ENCODE results near the gene COG2. TPM values are rescaled to one million over a fixed set of nuclear protein-coding genes. Genes with fewer than 3 reads are reported as not detected.
"Not testable (repeated sequence)": the region's sequence is repeated elsewhere in the genome, so short reads cannot be mapped to it uniquely, and the experiment has no call there.

COG2 gene
- total RNA-seq, 4 donors from 2014 or later = 23.5 to 33.6 (median 26.0) TPM

DNA sequence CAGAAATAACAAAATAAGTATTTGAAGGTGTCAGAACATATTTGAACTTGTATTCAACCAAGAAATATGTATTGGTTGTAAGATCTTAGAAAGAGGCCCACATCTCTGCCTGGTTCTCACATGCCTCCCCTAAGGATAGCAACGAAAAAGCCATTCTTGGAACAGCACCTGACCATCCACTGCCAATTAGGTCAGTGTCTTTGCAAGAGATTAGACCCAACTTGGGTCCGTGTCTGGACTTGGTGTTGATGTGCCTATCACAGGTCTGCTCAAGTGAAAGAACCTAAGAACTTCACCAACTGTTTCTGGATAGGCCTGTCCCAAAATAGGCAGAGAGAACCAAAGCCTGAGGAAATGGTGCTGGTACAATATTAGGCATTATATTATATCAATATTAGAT, 46.0 kb upstream of the COG2 start:
- Histone ChIP-seq H3K4me1 (no peaks in the 10 kb centered on the region), H3K36me3 (no peaks in the 10 kb centered on the region), H3K27me3 (peaks cover 15% of the 10 kb centered on the region), H3K27ac (no peak overlapping the region), H3K9me3 (peaks cover 0 to 22% (median 0%) of the 10 kb centered on the region in 3 donors), H3K4me3 (no peak overlapping the region)
- TF ChIP-seq, protein P1, sequence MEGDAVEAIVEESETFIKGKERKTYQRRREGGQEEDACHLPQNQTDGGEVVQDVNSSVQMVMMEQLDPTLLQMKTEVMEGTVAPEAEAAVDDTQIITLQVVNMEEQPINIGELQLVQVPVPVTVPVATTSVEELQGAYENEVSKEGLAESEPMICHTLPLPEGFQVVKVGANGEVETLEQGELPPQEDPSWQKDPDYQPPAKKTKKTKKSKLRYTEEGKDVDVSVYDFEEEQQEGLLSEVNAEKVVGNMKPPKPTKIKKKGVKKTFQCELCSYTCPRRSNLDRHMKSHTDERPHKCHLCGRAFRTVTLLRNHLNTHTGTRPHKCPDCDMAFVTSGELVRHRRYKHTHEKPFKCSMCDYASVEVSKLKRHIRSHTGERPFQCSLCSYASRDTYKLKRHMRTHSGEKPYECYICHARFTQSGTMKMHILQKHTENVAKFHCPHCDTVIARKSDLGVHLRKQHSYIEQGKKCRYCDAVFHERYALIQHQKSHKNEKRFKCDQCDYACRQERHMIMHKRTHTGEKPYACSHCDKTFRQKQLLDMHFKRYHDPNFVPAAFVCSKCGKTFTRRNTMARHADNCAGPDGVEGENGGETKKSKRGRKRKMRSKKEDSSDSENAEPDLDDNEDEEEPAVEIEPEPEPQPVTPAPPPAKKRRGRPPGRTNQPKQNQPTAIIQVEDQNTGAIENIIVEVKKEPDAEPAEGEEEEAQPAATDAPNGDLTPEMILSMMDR (IDR thresholded peaks at IDR 0.05) = no peak
- TF ChIP-seq POLR2AphosphoS5 (IDR thresholded peaks at IDR 0.05) (no peak), POLR2A (IDR thresholded peaks at IDR 0.05) (no peak), EP300 (IDR thresholded peaks at IDR 0.05) (no peak)
- WGBS, 2 donors (ENCODE audit: low coverage in 1 of 2) = 60 to 74% methylated on average over 2 of the region's 2 CpGs
- ATAC-seq = no peak

GRCh38 chr1:230598745-230599144, 43.5 kb upstream of the COG2 start:
- H3K4me3 ChIP-seq = no peak overlapping the region
- peaks cover 0 to 22% (median 0%) of the 10 kb centered on the region in 3 donors for H3K9me3 ChIP-seq
- TF ChIP-seq, protein P1 (IDR thresholded peaks at IDR 0.05) = no peak
- TF ChIP-seq POLR2A (IDR thresholded peaks at IDR 0.05) (no peak), EP300 (IDR thresholded peaks at IDR 0.05) (no peak), POLR2AphosphoS5 (IDR thresholded peaks at IDR 0.05) (no peak)
- H3K27me3 ChIP-seq = no peaks in the 10 kb centered on the region
- H3K27ac ChIP-seq = no peak overlapping the region
- no peaks in the 10 kb centered on the region for H3K4me1 ChIP-seq
- no peak for ATAC-seq
- no peaks in the 10 kb centered on the region for H3K36me3 ChIP-seq

DNA sequence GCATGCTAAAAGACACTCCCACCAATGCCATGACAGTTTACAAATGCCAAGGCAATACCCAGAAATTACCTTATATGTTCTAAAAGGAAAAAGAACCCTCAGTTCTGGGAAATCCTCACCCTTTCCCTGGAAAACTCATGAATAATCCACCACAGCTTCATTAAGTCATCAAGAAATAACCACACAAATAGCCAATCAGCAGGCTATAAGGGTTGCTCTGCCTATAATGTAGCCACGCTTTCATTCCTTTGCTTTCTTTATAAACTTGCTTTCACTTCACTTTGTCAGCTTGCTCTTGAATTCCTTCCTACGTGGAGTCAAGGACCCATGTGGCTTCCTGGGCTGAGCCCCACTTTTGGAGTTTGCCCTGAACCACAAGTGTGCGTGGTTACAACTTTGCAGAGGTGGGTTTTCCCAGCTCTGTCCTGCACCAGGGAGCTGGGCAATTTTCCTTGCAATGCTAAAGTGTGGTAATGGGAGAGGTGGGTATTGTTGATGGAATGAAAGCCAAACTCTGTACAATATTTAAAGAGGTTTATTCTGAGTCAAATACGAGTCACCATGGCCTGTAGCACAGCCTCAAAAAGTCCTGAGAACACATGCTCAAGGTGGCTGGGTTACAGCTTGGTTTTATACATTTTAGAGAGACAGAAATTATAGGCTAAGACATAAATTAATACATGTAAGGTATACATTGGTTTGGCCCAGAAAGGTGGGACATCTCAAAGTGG, 42.2 kb upstream of the COG2 start:
- TF ChIP-seq POLR2A (IDR thresholded peaks at IDR 0.05) = no peak
- TF ChIP-seq, protein P1 (IDR thresholded peaks at IDR 0.05) = no peak
- TF ChIP-seq EP300 (IDR thresholded peaks at IDR 0.05) = no peak
- no peak for TF ChIP-seq POLR2AphosphoS5 (IDR thresholded peaks at IDR 0.05)
- no peak overlapping the region for H3K4me3 ChIP-seq
- WGBS, 2 donors (ENCODE audit: low coverage in 1 of 2) = 77% methylated on average over 4 of the region's 4 CpGs; no CpG with 5 or more reads in 1 of the 2 donors
- H3K4me1 ChIP-seq = no peaks in the 10 kb centered on the region
- peaks cover 0 to 22% (median 0%) of the 10 kb centered on the region in 3 donors for H3K9me3 ChIP-seq
- no peak overlapping the region for H3K27ac ChIP-seq
- ATAC-seq = no peak
- no peaks in the 10 kb centered on the region for H3K36me3 ChIP-seq
- no peaks in the 10 kb centered on the region for H3K27me3 ChIP-seq

DNA sequence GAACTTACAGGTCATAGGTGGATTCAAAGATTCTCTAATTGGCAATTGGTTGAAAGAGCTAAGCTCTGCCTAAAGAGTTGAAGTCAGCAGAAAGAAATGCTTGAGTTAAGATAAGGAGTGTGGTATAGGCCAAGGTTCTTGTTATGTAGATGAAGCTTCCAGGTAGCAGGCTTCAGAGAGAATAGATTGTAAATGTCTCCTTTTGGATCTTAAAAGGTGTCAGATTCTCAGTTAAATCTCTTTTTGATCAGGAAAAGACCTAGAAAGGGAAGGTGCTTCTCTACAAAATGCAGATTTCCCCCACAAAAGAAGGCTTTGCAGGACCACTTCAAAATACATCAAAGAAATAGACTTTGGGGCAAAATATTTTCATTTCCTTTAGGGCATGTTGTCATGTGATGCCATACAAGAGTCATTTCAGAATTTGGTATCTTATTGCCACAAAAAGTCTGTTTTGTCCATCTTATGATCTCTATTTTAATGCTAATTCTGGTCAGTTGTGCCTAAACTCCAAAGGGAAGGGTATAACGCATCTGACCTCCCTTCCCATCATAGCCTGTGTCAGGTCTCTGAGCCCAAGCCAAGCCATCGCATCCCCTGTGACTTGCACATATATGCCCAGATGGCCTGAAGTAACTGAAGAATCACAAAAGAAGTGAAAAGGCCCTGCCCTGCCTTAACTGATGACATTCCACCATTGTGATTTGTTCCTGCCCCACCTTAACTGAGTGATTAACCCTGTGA, 41.5 kb upstream of the COG2 start:
- not testable (repeated sequence) for H3K4me1 ChIP-seq, H3K36me3 ChIP-seq, H3K27ac ChIP-seq, H3K27me3 ChIP-seq, H3K4me3 ChIP-seq, ATAC-seq
- peaks cover 0 to 22% (median 0%) of the 10 kb centered on the region in 3 donors for H3K9me3 ChIP-seq
- 67 to 83% methylated on average over 1 to 2 of the region's 2 CpGs for WGBS, 2 donors (ENCODE audit: low coverage in 1 of 2)

DNA sequence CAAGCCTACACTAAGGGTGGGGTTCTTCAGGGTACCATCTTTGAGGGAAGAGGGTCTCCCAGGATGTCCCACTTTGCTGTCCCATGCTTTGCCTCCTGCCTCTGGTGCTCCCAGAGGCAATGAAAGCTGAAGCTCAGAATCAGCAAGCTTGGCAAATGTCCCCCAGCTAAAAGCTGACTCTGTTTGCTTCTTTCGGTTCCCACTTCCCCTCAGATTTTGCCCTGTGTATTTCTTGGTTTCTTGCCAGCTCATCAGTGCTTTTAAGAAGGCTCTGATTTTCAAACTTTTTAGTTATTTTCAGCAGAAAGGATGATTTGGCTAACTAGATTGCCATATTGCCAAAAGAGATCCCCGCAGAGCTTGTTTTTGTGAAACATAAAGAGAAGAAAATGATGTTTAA, 33.1 kb upstream of the COG2 start:
- no peak for ATAC-seq
- Histone ChIP-seq H3K9me3 (no peaks in the 10 kb centered on the region), H3K4me1 (no peaks in the 10 kb centered on the region), H3K27ac (no peak overlapping the region), H3K4me3 (no peak overlapping the region), H3K27me3 (peaks cover 5% of the 10 kb centered on the region), H3K36me3 (no peaks in the 10 kb centered on the region)
- WGBS, 2 donors (ENCODE audit: low coverage in 1 of 2) = 46 to 47% methylated on average over 2 of the region's 2 CpGs
- TF ChIP-seq, protein P1 (IDR thresholded peaks at IDR 0.05) = no peak
- TF ChIP-seq POLR2AphosphoS5 (IDR thresholded peaks at IDR 0.05) = no peak
- no peak for TF ChIP-seq EP300 (IDR thresholded peaks at IDR 0.05)
- no peak for TF ChIP-seq POLR2A (IDR thresholded peaks at IDR 0.05)
